ENCODE results near the gene COQ8B. TPM values are rescaled to one million over a fixed set of nuclear protein-coding genes. Genes with fewer than 3 reads are reported as not detected.

The COQ8B gene
- total RNA-seq, 1 donor from 2014 or later: 20.0 TPM

GRCh38 chr19:40695881-40696280, 20.8 kb downstream of the COQ8B start:
- TF ChIP-seq CTCF (IDR thresholded peaks at IDR 0.05; ENCODE audit: insufficient read depth, low read length, poor library complexity, severe bottlenecking): no peak
- DNase-seq (ENCODE audit: low read depth): no peak
- Histone ChIP-seq H3K36me3 (ENCODE audit: control insufficient read depth, insufficient read depth, low read length) (peaks cover 1% of the 10 kb centered on the region), H3K27me3 (ENCODE audit: control insufficient read depth, insufficient read depth, low read length) (no peaks in the 10 kb centered on the region), H3K4me3 (ENCODE audit: low read depth, low read length) (no peak overlapping the region)

GRCh38 chr19:40693896-40694295, 22.8 kb downstream of the COQ8B start:
- no peak overlapping the region for H3K4me3 ChIP-seq (ENCODE audit: low read depth, low read length)
- no peaks in the 10 kb centered on the region for H3K27me3 ChIP-seq (ENCODE audit: control insufficient read depth, insufficient read depth, low read length)
- peaks cover 1% of the 10 kb centered on the region for H3K36me3 ChIP-seq (ENCODE audit: control insufficient read depth, insufficient read depth, low read length)
- DNase-seq (ENCODE audit: low read depth): no peak
- no peak for TF ChIP-seq CTCF (IDR thresholded peaks at IDR 0.05; ENCODE audit: insufficient read depth, low read length, poor library complexity, severe bottlenecking)

GRCh38 chr19:40693150-40693788, 23.4 kb downstream of the COQ8B start:
- no peak for DNase-seq (ENCODE audit: low read depth)
- TF ChIP-seq CTCF (IDR thresholded peaks at IDR 0.05; ENCODE audit: insufficient read depth, low read length, poor library complexity, severe bottlenecking): no peak
- H3K27me3 ChIP-seq (ENCODE audit: control insufficient read depth, insufficient read depth, low read length): no peaks in the 10 kb centered on the region
- no peak overlapping the region for H3K4me3 ChIP-seq (ENCODE audit: low read depth, low read length)
- H3K36me3 ChIP-seq (ENCODE audit: control insufficient read depth, insufficient read depth, low read length): peaks cover 1% of the 10 kb centered on the region

GRCh38 chr19:40692212-40692551, 24.5 kb downstream of the COQ8B start:
- Histone ChIP-seq H3K27me3 (ENCODE audit: control insufficient read depth, insufficient read depth, low read length) (no peaks in the 10 kb centered on the region), H3K4me3 (ENCODE audit: low read depth, low read length) (no peak overlapping the region), H3K36me3 (ENCODE audit: control insufficient read depth, insufficient read depth, low read length) (peaks cover 1% of the 10 kb centered on the region)
- no peak for TF ChIP-seq CTCF (IDR thresholded peaks at IDR 0.05; ENCODE audit: insufficient read depth, low read length, poor library complexity, severe bottlenecking)
- DNase-seq (ENCODE audit: low read depth): no peak

GRCh38 chr19:40691421-40692211, 25.1 kb downstream of the COQ8B start:
- Histone ChIP-seq H3K27me3 (ENCODE audit: control insufficient read depth, insufficient read depth, low read length) (no peaks in the 10 kb centered on the region), H3K4me3 (ENCODE audit: low read depth, low read length) (no peak overlapping the region), H3K36me3 (ENCODE audit: control insufficient read depth, insufficient read depth, low read length) (peaks cover 1% of the 10 kb centered on the region)
- TF ChIP-seq CTCF (IDR thresholded peaks at IDR 0.05; ENCODE audit: insufficient read depth, low read length, poor library complexity, severe bottlenecking): no peak
- no peak for DNase-seq (ENCODE audit: low read depth)

Measured in kidney epithelial cell (primary cell).